GM21619 (cell line): ENCODE data around the gene KIF14.
"Not testable (repeated sequence)": the region's sequence is repeated elsewhere in the genome, so short reads cannot be mapped to it uniquely, and the experiment has no call there.

Source experiments
- ATAC-seq: cut with Tn5 transposase; IDR thresholded peaks from one replicate; pipeline ENCODE4 v1.9.1; 2021; ENCODE audit not compliant: unreplicated experiment

KIF14 gene

GRCh38 chr1:200550367-200550766, 70.2 kb downstream of the KIF14 start:
- ATAC-seq = no peak

DNA sequence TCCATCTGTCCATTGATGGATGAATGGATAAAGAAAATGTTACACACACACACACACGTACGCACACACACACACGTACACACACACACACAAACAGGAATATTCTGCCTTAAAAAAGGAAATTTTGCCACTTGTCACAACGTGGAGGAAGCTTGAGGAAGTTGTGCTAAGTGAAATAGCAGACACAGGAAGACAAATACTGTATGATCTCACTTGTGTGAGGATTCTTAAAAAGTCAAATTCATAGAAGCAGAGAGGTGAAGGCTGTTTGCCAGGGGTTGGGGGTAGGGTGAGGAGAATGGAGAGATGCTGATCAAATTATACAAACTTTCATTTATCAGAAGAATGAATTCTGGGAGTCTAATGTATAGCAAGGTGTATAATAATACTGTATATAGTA, 73.2 kb downstream of the KIF14 start:
- no peak for ATAC-seq

GRCh38 chr1:200546577-200546976, 74.0 kb downstream of the KIF14 start:
- no peak for ATAC-seq

- no peak for ATAC-seq
Measured at GRCh38 chr1:200542162-200542561, 78.4 kb downstream of the KIF14 start.

DNA sequence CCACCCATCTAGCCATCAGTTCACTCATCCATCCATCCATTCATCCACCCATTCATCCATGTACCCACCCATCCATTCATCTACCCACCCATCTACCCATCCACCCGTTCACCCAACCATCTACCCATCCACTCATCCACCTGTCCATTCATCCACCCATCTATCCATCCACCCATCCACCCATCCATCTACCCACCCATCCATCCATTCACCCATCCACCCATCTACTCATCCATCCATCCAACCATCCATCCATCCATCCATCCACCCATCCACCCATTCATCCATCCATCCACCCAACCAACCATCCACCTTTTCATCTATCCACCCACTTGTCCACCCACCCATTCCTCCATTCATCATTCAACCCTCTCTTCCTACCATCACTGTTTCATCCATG, 80.3 kb downstream of the KIF14 start:
- ATAC-seq = no peak

GRCh38 chr1:200538179-200538578, 82.4 kb downstream of the KIF14 start:
- ATAC-seq = no peak

DNA sequence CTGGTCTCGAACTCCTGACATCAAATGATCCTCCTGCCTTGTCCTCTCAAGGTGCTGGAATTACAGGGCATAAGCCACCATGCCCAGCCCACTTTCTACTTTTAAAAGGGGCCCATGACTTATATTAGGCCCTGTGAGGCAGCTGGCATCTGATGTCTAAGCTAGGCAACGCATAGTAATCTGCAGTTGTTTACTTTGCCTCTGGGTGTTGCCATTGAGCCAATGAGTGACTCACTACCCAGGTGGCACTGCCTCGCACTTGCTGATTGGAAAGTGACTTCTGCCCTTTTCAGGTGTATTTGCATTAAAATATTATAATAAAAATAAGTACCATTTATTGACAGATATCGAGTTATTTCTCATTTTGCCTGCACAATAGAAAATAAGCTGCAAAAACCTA, 84.9 kb downstream of the KIF14 start:
- peak; percentile 72 for ATAC-seq

DNA sequence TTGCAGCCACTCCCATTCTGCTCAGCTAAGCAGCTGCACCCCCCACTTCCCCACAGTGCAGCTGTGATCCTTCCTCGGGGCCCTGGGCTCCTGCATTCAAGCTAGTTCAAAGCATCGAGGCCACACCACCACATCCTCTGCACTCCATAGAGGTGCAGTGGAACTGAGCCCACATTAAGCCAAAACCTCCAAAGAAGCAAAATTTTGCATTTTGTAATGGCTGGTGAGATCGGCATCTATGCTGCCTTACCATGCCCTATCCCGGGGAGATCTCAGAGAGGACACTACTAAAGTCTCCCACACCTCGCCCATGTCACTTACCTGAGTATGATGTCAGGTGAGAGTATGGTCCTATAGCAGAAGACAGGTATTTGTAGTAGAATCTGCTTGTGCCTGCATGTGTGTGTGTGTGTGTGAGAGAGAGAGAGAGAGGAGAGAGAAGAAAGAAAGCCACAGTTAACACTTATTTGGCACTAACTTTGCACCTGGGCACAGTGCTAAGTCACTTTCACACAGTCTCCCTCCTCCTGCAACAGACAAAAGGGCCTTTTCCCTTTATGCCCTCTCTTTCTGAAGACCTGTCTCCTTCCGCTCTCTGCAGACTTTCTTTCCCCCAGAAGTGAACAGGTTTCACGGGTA, 89.8 kb downstream of the KIF14 start:
- no peak for ATAC-seq

GRCh38 chr1:200528858-200529606, 91.5 kb downstream of the KIF14 start:
- ATAC-seq = no peak

DNA sequence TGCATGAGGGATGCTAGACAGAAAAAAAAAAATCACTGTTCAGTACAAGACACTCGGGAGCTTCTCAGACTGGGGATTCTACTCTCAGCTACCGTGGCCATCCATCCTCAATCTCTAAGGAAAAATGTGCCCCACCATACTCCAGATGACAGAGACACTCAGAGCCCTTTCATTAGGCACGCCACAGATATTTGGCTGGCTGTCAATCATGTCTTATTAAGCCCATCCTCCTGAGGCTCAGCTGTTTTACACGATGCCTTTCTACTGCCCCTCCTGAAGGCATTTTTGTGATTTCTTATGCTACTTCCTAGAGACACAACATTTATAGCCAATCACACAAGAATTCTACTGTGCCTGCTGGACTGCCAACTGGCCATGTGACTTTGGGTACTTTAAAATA, 92.9 kb downstream of the KIF14 start:
- ATAC-seq = no peak

DNA sequence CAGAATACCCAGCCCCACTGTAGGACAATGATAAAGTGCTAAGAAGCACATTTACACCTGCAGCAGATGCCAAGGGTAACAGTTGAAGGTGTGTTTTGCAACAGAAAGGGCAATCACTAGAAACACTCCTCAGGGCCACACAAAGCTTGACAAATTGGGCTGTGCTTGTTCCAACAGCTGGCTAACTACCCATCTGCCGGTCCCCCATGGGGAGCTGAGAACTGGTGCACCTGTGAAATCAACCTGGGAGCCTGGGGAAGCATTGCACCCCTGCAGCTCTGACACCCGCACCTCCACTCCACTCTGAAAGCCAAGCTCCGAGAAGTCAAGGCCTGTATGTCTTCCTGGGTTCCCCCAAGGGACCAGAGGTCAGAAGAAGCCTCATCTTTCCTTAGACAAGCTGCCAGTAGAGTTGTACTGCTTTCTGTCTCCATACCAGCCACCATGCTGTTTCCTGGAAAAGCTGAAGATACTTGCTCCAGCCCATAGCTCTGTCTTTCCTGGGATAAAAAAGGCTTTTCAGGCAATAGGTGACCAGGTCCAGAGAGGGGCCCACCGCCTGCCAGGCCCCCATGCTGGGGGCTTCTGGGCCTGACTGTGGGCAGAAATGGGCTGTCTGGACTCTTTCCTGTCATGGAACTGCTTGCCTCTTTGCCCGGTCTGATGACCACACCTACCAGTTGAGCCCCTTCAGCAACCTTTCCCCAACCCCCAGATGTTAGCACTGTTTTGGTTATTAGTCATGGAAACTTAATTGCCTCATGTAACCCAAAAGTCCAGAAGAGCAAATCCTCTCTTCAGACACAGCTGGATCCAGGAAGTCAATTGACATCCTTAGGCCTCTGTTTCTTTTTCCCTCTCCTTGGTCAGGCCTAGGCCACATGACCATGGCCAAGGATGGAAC, 93.6 kb downstream of the KIF14 start:
- peak; percentile 58 for ATAC-seq

DNA sequence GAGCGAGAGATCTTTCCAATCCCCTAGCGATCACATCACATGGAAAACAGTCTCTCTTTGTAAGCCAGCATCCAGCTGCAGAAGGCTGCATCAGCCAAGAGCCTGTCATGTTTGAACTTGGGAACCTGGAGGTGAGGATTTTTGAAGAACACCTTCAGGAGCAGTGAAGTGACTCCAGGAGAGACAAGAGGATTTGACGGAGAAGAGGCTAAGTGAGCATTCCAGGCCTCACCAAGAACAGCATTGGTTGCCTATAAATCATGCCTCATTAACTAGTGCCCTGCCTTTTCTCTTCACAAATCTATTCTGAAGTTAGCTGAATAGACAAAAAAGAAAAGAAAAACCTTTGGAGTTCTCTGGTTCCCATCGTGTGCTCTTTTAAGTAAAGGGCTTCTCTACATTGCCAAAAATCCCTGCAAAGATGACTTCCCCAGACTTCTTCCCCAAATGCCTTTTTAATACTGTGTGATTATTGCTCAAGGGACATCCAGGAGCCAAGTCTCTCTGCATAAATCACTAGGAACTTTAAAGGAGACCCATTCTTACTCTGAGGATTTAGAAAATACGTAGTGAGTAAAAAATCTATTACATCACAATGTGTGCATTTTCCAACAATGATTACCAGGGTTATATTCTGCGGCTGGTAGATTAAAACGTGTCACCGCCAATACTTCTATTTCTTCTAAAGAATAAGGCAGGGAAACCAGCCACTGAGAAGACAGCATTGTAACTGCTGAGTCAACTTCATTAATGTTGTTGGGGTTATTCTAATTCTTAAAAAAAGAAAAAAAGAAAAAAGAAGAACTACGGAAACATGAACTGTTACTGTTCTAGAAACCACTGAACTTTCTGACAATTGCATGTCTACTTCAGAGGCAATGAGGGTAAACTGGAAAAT, 95.2 kb downstream of the KIF14 start:
- ATAC-seq = no peak

GRCh38 chr1:200524551-200524950, 96.0 kb downstream of the KIF14 start:
- ATAC-seq = not testable (repeated sequence)

DNA sequence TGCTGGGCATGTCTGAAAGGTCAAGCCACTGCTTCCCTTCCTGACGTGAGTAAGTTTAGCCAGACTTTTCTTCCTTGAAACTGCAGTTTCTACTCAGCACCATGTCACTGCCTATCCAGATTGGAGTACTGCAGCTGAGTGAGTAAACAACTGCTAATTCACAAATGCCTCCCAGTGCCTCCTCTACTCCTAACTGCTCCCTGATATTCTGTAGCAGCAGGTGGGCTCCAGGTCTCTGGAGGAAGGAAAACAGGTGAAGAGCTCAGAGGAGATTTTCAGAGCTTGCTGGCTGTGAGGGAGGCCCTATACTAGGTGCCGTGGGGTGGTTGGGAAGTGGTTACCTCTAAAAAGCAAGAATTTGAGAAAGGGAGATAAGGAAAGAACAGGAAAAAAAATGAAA, 96.5 kb downstream of the KIF14 start:
- no peak for ATAC-seq

- no peak for ATAC-seq
Measured at GRCh38 chr1:200520735-200521134, 99.8 kb downstream of the KIF14 start.

DNA sequence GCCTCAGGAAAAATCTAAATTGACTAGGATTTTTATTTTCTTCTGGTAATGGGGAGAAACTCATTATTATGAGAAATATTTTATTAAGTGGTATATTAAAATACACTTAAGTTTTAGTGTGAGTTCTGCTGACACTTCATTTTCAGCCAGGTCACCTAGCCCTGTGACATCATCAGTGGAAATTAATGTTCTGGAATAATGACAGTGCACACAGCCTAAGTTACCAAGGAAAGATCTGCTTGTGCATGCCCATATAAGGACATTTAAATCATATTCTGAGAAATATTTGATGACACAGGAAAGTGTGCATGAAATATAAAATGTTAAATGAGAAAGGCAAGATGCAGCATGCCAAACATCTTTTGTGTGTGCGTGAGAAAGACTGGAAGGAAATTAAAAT, 102.0 kb downstream of the KIF14 start:
- ATAC-seq = no peak

- no peak for ATAC-seq
Measured at GRCh38 chr1:200512191-200512590, 108.4 kb downstream of the KIF14 start.

- ATAC-seq = peak; percentile 83
Measured at GRCh38 chr1:200510228-200510623, 110.3 kb downstream of the KIF14 start.

DNA sequence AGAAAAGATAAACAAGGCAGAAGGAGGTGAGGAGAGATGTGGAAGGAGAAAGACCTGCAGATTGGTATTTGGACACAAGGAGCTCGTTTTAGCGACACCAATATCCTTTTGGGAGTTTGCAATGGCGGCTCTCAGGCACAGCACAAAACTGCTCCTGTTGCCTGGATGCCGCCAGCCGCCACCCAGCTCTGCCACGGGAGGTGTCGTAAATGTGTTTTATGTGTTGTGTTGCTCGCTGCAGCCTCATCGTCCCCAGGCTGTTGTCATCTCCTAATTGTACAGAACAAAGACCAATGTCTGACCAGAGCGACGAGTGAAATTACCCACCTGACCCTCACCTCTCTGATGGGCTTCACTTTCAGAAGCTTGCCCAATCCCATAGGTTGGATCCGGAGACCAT, 114.1 kb downstream of the KIF14 start:
- ATAC-seq = no peak

GRCh38 chr1:200505257-200505656, 115.3 kb downstream of the KIF14 start:
- ATAC-seq = no peak
